IMR-90 (cell line): Measurements from ENCODE around the gene USPL1. TPM values are rescaled to one million over a fixed set of nuclear protein-coding genes. Genes with fewer than 3 reads are reported as not detected.
A peak's percentile ranks its signal among the peaks of the same experiment; 100 is the strongest.

Source experiments
- ATAC-seq: fragments of 200-7000 bp; cut with Tn5 transposase; 2 replicates; pipeline ENCODE4 v1.9.1; 2020; ENCODE audit warnings: low read depth, mild to moderate bottlenecking, moderate library complexity
- BruUV-seq: library from RNA; stranded (reverse); fragments of 400-500 nt; replicated peaks from 2 replicates; lab custom pipeline; 2021; lab: Mats Ljungman, UMichigan
- CTCF ChIA-PET: fragments of 300-600 bp; formaldehyde crosslinking; extraction: SDS; loops from one replicate; lab custom pipeline; 2021; ENCODE audit warnings: antibody characterized with exemption; lab: Yijun Ruan, JAX
- POLR2A ChIA-PET: fragments of 300-600 bp; sonication (Branson Sonifier 250); formaldehyde crosslinking; loops from one replicate; lab custom pipeline; 2022; ENCODE audit warnings: antibody characterized with exemption; ENCODE audit not compliant: unreplicated experiment; lab: Charles Lee
- DNase-seq: peaks from one replicate; pipeline ENCODE4 v3.0.0; 2013
- H2AFZ ChIP-seq: replicated peaks from 2 replicates; pipeline ENCODE3; 2013; ENCODE audit warnings: low read length, mild to moderate bottlenecking; ENCODE audit not compliant: poor library complexity
- H2AK5ac ChIP-seq: 2 replicates; pipeline ENCODE4 v1.6.1; 2013; ENCODE audit warnings: low read depth, low read length, inconsistent platforms
- H2AK9ac ChIP-seq: replicated peaks from 2 replicates; pipeline ENCODE3; 2013; ENCODE audit warnings: mild to moderate bottlenecking, low read depth, low read length, moderate library complexity; ENCODE audit not compliant: poor library complexity
- H2BK120ac ChIP-seq: 2 replicates; pipeline ENCODE4 v1.6.1; 2013; ENCODE audit warnings: low read depth, low read length, inconsistent platforms
- H2BK15ac ChIP-seq: 3 replicates; pipeline ENCODE4 v1.6.1; 2013; ENCODE audit warnings: low read depth, low read length, inconsistent platforms
- H2BK20ac ChIP-seq: 2 replicates; pipeline ENCODE4 v1.6.1; 2013; ENCODE audit warnings: low read depth, mild to moderate bottlenecking, inconsistent platforms, low read length, moderate library complexity
- H2BK5ac ChIP-seq: 2 replicates; pipeline ENCODE4 v1.6.1; 2013; ENCODE audit warnings: mild to moderate bottlenecking, low read depth, low read length, inconsistent platforms; ENCODE audit not compliant: poor library complexity, severe bottlenecking
- H3K14ac ChIP-seq: replicated peaks from 2 replicates; pipeline ENCODE4 v1.6.1; 2013; ENCODE audit warnings: low read depth, low read length, inconsistent platforms
- H3K18ac ChIP-seq: 2 replicates; pipeline ENCODE4 v1.6.1; 2013; ENCODE audit warnings: low read depth, low read length, control low read depth
- H3K23ac ChIP-seq: 2 replicates; pipeline ENCODE4 v1.6.1; 2013; ENCODE audit warnings: low read depth, low read length, inconsistent platforms
- H3K27ac ChIP-seq: 2 replicates; pipeline ENCODE4 v1.5.1; 2013; ENCODE audit warnings: mild to moderate bottlenecking, control low read depth, low read length; ENCODE audit not compliant: insufficient read depth
- H3K27me3 ChIP-seq: 2 replicates; pipeline ENCODE4 v1.6.1; 2013; ENCODE audit warnings: low read length; ENCODE audit not compliant: control insufficient read depth, insufficient read depth
- H3K36me3 ChIP-seq: 2 replicates; pipeline ENCODE4 v1.6.1; 2013; ENCODE audit warnings: low read length, mixed read lengths; ENCODE audit not compliant: control insufficient read depth, insufficient read depth
- H3K4ac ChIP-seq: 2 replicates; pipeline ENCODE4 v1.6.1; 2013; ENCODE audit warnings: low read depth, low read length, inconsistent platforms
- H3K4me1 ChIP-seq: 2 replicates; pipeline ENCODE4 v1.6.1; 2013; ENCODE audit warnings: low read length, mixed read lengths; ENCODE audit not compliant: control insufficient read depth, insufficient read depth
- H3K4me2 ChIP-seq: 2 replicates; pipeline ENCODE4 v1.6.1; 2013; ENCODE audit warnings: low read depth, mild to moderate bottlenecking, control low read depth, low read length, moderate library complexity
- H3K4me3 ChIP-seq: 2 replicates; pipeline ENCODE4 v1.5.1; 2013; ENCODE audit warnings: low read depth, mild to moderate bottlenecking, control low read depth, low read length, moderate library complexity; ENCODE audit not compliant: insufficient read depth
- H3K56ac ChIP-seq: 2 replicates; pipeline ENCODE4 v1.6.1; 2013; ENCODE audit warnings: low read length, inconsistent platforms; ENCODE audit not compliant: insufficient read depth; ENCODE audit errors: extremely low read depth
- H3K79me1 ChIP-seq, 2 experiments: 2 replicates each; pipeline ENCODE4 v1.6.1; 2013; ENCODE audit warnings: low read length in 2 of 2, inconsistent platforms in 1 of 2, low read depth in 1 of 2
- H3K9ac ChIP-seq: 2 replicates; pipeline ENCODE4 v1.6.1; 2013; ENCODE audit warnings: low read depth, low read length, control low read depth
- H3K9me1 ChIP-seq: 2 replicates; pipeline ENCODE4 v1.6.1; 2013; ENCODE audit warnings: low read length, inconsistent platforms; ENCODE audit not compliant: insufficient read depth
- H3K9me3 ChIP-seq: 2 replicates; pipeline ENCODE4 v1.6.1; 2013; ENCODE audit warnings: low read length; ENCODE audit not compliant: control insufficient read depth, insufficient read depth
- H4K20me1 ChIP-seq: 2 replicates; pipeline ENCODE4 v1.6.1; 2013; ENCODE audit warnings: low read length, inconsistent platforms; ENCODE audit not compliant: insufficient read depth
- H4K5ac ChIP-seq: 2 replicates; pipeline ENCODE4 v1.6.1; 2013; ENCODE audit warnings: mild to moderate bottlenecking, low read depth, low read length, control low read depth
- H4K8ac ChIP-seq, 2 experiments: 2 replicates each; pipeline ENCODE4 v1.6.1; 2013; ENCODE audit warnings: low read depth in 2 of 2, low read length in 2 of 2, control low read depth in 1 of 2, inconsistent platforms in 1 of 2
- H4K91ac ChIP-seq: 2 replicates; pipeline ENCODE4 v1.6.1; 2013; ENCODE audit warnings: low read depth, low read length, inconsistent platforms; ENCODE audit not compliant: insufficient read depth
- CEBPB ChIP-seq: IDR thresholded peaks from 2 replicates; pipeline ENCODE4 v1.6.1; 2012; ENCODE audit warnings: low read depth, low read length, improper control_type of control experiment
- MXI1 ChIP-seq: IDR thresholded peaks from 2 replicates; pipeline ENCODE4 v1.6.1; 2012; ENCODE audit warnings: low read depth, mild to moderate bottlenecking, low read length, moderate library complexity, borderline replicate concordance
- POLR2A ChIP-seq: IDR thresholded peaks from 2 replicates; pipeline ENCODE4 v1.6.1; 2012; ENCODE audit warnings: mild to moderate bottlenecking, low read depth, low read length
- RAD21 ChIP-seq: IDR thresholded peaks from 2 replicates; pipeline ENCODE4 v1.6.1; 2012; ENCODE audit warnings: low read length, improper control_type of control experiment
- WGBS, 2 experiments: methylation state at CpG; one replicate each; pipeline versions ENCODE4 v1.1.5 to v1.1.7; 2013; ENCODE audit warnings: missing lambda C conversion rate in 2 of 2; ENCODE audit not compliant: insufficient read length in 1 of 2; ENCODE audit errors: extremely low coverage in 2 of 2; 5-methylcytosine and 5-hydroxymethylcytosine counted together
- dilution Hi-C: fragments of 300-500 bp; cut with HindIII; formaldehyde crosslinking; loops from one replicate; pipeline ENCODE4 v1.14.3; 2018; ENCODE audit warnings: low sequenced_read_pairs; ENCODE audit not compliant: unreplicated experiment
- in situ Hi-C: fragments of 300-500 bp; cut with MboI; formaldehyde crosslinking; loops from 3 replicates; pipeline ENCODE4 v1.14.3; 2019; ENCODE audit warnings: low sequenced_read_pairs, inconsistent platforms, mixed read lengths
- intact Hi-C: fragments of 100-400 bp; cut with micrococcal nuclease; formaldehyde crosslinking; loops from 2 replicates; pipeline ENCODE4 v1.10.0; 2022
- polyA plus RNA-seq, 3 experiments: library from polyadenylated mRNA; depleted of rRNA; stranded (reverse); fragments of >200 nt; gene quantifications; 2 replicates each; pipeline ENCODE4 v1.2.3, GENCODE V29; 2012; ENCODE audit warnings: low replicate concordance in 1 of 3
- total RNA-seq: library from RNA; depleted of rRNA; stranded (reverse); fragments of >200 nt; gene quantifications from 2 replicates; pipeline ENCODE4 v1.2.3, GENCODE V29; 2012
- TF ChIP-seq, protein P1 (sequence below): conservative IDR thresholded peaks from 2 replicates; pipeline ENCODE4 v1.5.1; 2012; ENCODE audit warnings: mild to moderate bottlenecking, low read depth, low read length, improper control_type of control experiment

The USPL1 gene
- total and polyA plus RNA-seq, 2 of the 4 experiments (the other 2 are of a cell fraction): 12.1 to 15.4 TPM

DNA sequence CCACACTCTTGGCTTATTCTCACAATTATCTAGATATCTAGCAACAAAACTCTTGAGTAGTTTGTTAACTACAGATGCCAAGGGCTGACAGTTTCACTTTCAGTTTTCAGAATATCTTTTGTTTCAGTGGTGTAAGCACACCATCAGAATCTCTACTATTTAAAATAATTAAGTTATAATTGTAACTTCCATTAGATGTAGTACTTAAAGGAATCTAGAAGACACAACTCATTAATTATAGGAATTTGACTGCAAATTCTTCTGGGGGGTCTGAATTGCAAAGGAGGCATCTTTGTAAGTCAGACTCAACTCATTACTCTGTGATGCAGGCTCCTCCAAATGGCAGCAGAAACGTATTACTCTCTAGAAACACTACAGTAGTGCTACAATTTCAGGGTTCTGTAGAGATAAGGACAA is 44.9 kb upstream of the USPL1 start (continued):
- TF ChIP-seq RAD21: peak; percentile 52

DNA sequence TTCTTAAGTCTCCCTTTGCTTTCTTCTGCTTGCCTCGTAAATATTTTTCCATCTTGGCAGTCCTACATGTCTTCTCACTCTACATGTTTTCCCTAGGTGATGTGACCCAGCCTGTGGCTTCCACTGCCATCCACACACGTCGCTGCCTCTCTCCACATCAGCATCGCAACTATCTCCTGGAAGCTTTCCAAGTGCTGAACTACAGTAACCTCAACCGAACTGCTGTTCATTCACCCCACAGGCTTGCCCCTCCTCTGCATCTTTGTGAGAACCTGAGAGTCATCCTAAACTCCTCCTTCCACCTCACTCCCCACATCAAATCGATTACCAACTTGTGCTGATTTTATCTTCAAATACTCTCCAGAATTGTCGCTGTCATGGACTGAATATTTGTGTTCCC is 41.2 kb upstream of the USPL1 start:
- peaks cover 0 to 14% of the 10 kb centered on the region in 2 experiments; a peak in 1 of 4 replicates for H3K79me1 ChIP-seq
- H4K20me1 ChIP-seq: peaks cover 5% of the 10 kb centered on the region; the same call in 1 of the 2 replicates
- H2AFZ ChIP-seq: no peak overlapping the region
- dilution Hi-C loops (no loop called here), in situ Hi-C loops (no loop called here), intact Hi-C loops (loop anchor here (10.0 kb wide), 1 partner anchor 442 kb away; no protein-coding TSS in a partner anchor)
- no peak overlapping the region for H2BK5ac ChIP-seq
- no peak overlapping the region for H3K4me2 ChIP-seq
- BruUV-seq: no TSS peak
- DNase-seq (peak; percentile 59), ATAC-seq (no peak)
- no peaks in the 10 kb centered on the region for H3K27me3 ChIP-seq
- no peak overlapping the region; a peak in 1 of 4 replicates for H4K8ac ChIP-seq
- POLR2A ChIA-PET: no interaction called here
- peaks cover 3% of the 10 kb centered on the region; the same call in 1 of the 2 replicates for H3K9me1 ChIP-seq
- H4K5ac ChIP-seq: no peak overlapping the region
- H3K4ac ChIP-seq: no peak overlapping the region
- no peak overlapping the region for H3K4me3 ChIP-seq
- TF ChIP-seq POLR2A (no peak), MXI1 (no peak), CEBPB (no peak)
- TF ChIP-seq, protein P1, sequence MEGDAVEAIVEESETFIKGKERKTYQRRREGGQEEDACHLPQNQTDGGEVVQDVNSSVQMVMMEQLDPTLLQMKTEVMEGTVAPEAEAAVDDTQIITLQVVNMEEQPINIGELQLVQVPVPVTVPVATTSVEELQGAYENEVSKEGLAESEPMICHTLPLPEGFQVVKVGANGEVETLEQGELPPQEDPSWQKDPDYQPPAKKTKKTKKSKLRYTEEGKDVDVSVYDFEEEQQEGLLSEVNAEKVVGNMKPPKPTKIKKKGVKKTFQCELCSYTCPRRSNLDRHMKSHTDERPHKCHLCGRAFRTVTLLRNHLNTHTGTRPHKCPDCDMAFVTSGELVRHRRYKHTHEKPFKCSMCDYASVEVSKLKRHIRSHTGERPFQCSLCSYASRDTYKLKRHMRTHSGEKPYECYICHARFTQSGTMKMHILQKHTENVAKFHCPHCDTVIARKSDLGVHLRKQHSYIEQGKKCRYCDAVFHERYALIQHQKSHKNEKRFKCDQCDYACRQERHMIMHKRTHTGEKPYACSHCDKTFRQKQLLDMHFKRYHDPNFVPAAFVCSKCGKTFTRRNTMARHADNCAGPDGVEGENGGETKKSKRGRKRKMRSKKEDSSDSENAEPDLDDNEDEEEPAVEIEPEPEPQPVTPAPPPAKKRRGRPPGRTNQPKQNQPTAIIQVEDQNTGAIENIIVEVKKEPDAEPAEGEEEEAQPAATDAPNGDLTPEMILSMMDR: no peak
- H2AK9ac ChIP-seq: no peak overlapping the region
- peak overlapping the region; percentile 46 for H2AK5ac ChIP-seq
- H2BK20ac ChIP-seq: peak overlapping the region; percentile 4; the same call in 1 of the 2 replicates
- H4K91ac ChIP-seq: no peak overlapping the region; the same call in 1 of the 2 replicates
- no peak overlapping the region; the same call in 1 of the 2 replicates for H2BK120ac ChIP-seq
- H3K23ac ChIP-seq: no peak overlapping the region
- 29% methylated on average over 4 of the region's 7 CpGs; no CpG with 5 or more reads in 1 of the 2 experiments for WGBS, 2 experiments
- no peak overlapping the region for H3K56ac ChIP-seq
- CTCF ChIA-PET: interaction anchor here (0.6 kb wide), 1 partner anchor 164 kb away, joined by 9 read pairs; no protein-coding TSS in a partner anchor
- H3K27ac ChIP-seq: no peak overlapping the region
- peaks cover 10% of the 10 kb centered on the region for H3K4me1 ChIP-seq
- no peak overlapping the region for H3K14ac ChIP-seq
- H2BK15ac ChIP-seq: peak overlapping the region; percentile 24; the same call in 1 of the 3 replicates
- H3K9me3 ChIP-seq: no peaks in the 10 kb centered on the region
- H3K36me3 ChIP-seq: no peaks in the 10 kb centered on the region
- H3K9ac ChIP-seq: no peak overlapping the region
- no peak overlapping the region for H3K18ac ChIP-seq
